Stimulated activated CD4-positive, alpha-beta T cell treated with anti-CD3 and anti-CD28 coated beads, Interleukin-12 subunit alpha, Interleukin-12 subunit beta, amount 100 ng/mL, for 48 hours (primary cell): ENCODE results near the gene GDF9.

ENCODE experiments used
- DNase-seq, 3 donors: peaks; one replicate each; pipeline ENCODE4 v3.0.0-alpha.2; 2020; ENCODE audit warnings: low read depth in 2 of 3, low spot score in 1 of 3

GDF9 gene, protein sequence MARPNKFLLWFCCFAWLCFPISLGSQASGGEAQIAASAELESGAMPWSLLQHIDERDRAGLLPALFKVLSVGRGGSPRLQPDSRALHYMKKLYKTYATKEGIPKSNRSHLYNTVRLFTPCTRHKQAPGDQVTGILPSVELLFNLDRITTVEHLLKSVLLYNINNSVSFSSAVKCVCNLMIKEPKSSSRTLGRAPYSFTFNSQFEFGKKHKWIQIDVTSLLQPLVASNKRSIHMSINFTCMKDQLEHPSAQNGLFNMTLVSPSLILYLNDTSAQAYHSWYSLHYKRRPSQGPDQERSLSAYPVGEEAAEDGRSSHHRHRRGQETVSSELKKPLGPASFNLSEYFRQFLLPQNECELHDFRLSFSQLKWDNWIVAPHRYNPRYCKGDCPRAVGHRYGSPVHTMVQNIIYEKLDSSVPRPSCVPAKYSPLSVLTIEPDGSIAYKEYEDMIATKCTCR

GRCh38 chr5:132866342-132867045, at the start of gene GDF9, which contains the start of gene UQCRQ:
Gene GDF9 (minus strand): TSS chr5:132866469. CDS start chr5:132864533, 1,936 bp downstream.
Gene UQCRQ (plus strand): TSS chr5:132866642. CDS start chr5:132866882, 240 bp downstream.
- DNase-seq = peak; percentile 85 to 89 (median 86)

DNA sequence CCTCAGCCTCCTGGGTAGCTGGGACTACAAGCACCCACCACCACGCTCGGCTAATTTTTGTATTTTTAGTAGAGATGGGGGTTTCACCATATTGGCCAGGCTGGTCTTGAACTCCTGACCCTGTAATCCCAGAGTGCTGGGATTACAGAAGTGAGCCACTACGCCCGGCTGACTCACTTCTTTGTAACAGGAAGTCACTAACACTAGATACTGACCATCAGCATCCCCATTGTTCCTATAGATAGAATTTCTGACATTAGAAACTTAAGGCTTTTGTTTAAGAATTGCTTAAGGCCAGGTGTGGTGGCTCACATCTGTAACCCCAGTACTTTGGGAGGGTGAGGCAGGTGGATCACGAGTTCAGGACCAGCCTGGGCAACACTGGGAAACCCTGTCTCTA, 49.4 kb upstream of the GDF9 start:
- DNase-seq = no peak

- no peak for DNase-seq
Measured at GRCh38 chr5:132909702-132910101, 43.4 kb upstream of the GDF9 start.

- no peak for DNase-seq
Measured at GRCh38 chr5:132907161-132907560, 40.9 kb upstream of the GDF9 start.

GRCh38 chr5:132905938-132906337, 39.7 kb upstream of the GDF9 start:
- no peak for DNase-seq

- no peak for DNase-seq
Measured at GRCh38 chr5:132901730-132902129, 35.5 kb upstream of the GDF9 start.

GRCh38 chr5:132901036-132901435, 34.8 kb upstream of the GDF9 start:
- no peak for DNase-seq

DNA sequence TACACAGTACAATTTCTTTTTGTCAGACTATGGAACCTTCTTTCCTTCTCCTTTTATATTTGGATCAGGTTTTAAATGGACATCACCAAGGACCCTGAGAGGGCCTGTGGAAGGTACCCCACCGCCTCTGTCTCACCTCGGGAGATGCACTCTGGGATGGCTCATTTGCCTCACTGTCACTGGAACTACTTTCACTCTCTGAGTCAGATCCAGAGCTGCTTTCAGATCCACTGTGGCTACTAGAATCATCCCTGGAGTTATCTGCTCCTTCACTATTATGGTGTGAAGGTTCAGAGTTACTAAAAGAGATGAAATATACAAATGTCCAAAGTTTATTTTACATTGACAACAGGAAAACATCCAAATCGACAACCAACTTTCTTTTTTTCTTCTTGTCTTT, 31.8 kb upstream of the GDF9 start:
- DNase-seq = no peak

GRCh38 chr5:132896685-132897084, 30.4 kb upstream of the GDF9 start:
- no peak for DNase-seq

GRCh38 chr5:132895719-132896305, 29.5 kb upstream of the GDF9 start:
- DNase-seq = no peak

- no peak for DNase-seq
Measured at GRCh38 chr5:132890817-132891216, 24.5 kb upstream of the GDF9 start.

- no peak for DNase-seq
Measured at GRCh38 chr5:132889501-132889900, 23.2 kb upstream of the GDF9 start.

- no peak for DNase-seq
Measured at GRCh38 chr5:132887283-132887682, 21.0 kb upstream of the GDF9 start.

- no peak for DNase-seq
Measured at GRCh38 chr5:132886064-132886823, 20.0 kb upstream of the GDF9 start.

DNA sequence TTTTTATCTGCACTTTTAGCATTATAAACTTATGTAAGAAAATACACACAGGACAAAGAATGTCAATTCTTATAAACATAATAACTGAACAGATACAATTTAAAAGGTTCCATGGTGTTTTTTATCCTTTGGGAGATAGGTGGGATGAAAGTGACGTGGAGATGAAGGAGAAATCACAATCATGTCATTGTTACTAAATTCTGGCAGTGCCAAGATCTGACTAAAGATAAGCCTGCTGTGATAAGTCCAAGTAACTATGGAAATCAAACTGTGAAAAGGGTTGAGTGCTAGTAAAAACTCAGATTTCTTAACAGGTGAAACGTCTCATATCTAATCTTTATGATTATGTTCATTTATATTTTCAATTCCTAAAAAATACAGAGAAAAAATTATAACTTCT, 18.3 kb upstream of the GDF9 start:
- DNase-seq = no peak

DNA sequence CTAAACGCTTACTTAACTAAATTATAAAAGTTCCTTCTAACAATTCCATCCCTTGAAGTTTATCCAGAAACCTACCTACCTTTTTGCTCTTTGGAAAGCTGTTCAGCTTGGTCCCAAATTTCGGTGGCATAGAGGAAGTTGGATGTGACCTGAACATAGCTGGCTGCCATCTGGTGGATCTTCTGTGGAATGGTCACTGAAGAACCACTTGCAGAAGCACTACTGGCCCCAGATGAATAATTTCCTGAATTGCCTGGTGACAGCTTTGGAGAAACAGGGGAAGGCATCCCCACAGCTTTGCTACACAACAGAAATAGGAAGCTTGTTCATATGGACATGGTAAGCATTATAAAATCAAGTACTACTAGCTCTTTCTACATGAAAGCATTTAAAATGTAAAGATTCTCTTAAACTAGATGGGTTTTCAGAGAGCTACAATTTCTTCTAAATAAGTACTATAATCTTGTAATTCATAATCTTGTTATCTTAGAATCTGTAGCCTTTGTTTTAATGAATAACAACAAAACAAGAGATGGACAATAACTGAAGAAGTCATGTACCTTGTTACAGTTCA, 17.1 kb upstream of the GDF9 start:
- no peak for DNase-seq

DNA sequence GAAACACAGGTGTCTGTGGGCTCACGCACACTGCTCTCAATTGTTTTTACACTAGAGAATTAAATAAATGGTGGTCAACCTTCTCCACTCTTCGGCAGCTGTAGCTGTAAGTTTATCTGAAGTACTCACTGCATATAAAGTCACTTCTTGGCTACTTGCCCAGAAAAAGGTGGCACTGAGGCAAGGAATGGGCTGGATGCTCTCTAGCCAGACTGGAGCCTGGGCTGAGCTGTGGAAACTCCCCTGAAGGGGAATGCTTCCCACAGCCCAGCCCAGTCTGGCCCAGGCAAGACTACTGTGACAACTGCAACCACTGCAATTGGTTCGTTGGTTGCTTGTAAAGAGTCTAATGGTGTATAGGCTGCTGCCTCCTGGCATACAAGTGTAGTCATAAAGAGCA, 11.7 kb upstream of the GDF9 start:
- no peak for DNase-seq

DNA sequence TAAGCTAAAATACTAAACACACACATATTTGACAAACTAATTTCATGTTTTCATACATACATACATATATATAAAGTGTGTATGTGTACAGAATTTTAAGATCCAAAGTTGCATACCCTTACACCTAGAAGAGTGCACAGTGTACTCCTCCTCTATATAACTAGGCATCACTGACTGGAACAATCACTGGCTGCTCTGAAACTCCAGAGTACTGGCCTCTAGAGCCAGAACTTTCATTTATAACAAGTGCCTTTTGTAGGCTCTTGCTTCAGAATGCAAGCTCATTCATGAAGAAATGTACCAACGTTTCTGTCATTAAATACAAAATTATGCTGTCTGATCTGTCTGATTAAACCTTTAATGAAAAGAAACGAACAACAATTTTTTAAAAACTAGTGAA, 11.2 kb upstream of the GDF9 start:
- no peak for DNase-seq

DNA sequence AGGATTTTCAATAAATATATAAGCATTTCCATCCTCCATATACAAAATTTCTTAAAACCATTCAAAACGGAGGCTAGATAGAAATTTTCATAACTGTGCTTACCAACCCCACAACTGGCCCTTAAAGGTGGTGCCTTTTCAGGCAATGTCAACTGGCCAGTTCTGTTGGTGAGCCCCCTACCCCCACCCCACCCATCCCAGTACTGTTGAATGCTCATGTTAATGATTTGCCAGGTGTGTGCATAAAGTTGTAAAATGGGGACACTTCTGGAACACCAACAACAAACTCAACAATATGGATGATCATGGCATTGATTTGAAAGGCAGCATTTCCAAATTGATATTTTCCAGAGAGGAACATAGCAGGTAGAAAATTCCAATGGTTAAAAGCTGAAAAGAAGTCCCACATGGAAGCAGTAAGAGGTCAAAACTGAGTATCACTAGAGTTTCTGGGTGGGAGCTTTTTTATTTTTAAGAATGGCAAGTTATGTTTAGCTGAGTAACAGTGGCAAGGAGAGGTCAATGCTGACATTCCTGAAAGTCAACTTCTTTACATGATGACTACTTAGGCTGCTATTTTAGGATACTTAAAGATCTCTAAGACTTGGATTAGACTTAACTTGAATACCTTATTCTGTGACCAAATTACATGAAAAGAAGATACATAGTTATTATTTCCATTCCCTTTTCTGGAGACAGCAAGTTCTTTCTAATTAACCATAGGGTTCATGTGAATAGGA, 9.9 kb upstream of the GDF9 start:
- no peak for DNase-seq

GRCh38 chr5:132873930-132874271, 7.6 kb upstream of the GDF9 start:
- DNase-seq = no peak
